ENCODE measurements around the gene MFRP. TPM values are rescaled to one million over a fixed set of nuclear protein-coding genes. Genes with fewer than 3 reads are reported as not detected.

The MFRP gene
- total and polyA plus RNA-seq, 7 experiments from 2014 or later = not detected

GRCh38 chr11:119317592-119318239 lies 28.8 kb downstream of the MFRP start:
- peaks cover 11 to 39% (median 30%) of the 10 kb centered on the region in 7 donors for H3K4me1 Mint-ChIP-seq
- no peak overlapping the region for H3K27ac Mint-ChIP-seq
- CTCF ChIA-PET = interaction anchor here (0.9 kb wide), 1 partner anchor 21 kb away, joined by 3 read pairs; no protein-coding TSS in a partner anchor
- H3K9me3 ChIP-seq (ENCODE audit: control insufficient read depth in 2 of 3, low read length in 3 of 3) = no peaks in the 10 kb centered on the region
- H3K27me3 Mint-ChIP-seq = peaks cover 5 to 45% (median 18%) of the 10 kb centered on the region in 5 donors
- no peak overlapping the region for H3K27ac ChIP-seq (ENCODE audit: low read depth, low read length)
- no peak overlapping the region for H3K4me3 ChIP-seq (ENCODE audit: low read length)
- POLR2A ChIA-PET = interaction anchor here (0.6 to 2.1 kb wide), 2 partner anchors 10 to 32 kb away, joined by 3 to 6 read pairs; no protein-coding TSS in a partner anchor
- DNase-seq (no peak), ATAC-seq (no peak)
- intact Hi-C loops (cut with micrococcal nuclease) = no loop called here
- H3K9me3 Mint-ChIP-seq = no peaks in the 10 kb centered on the region
- no peaks in the 10 kb centered on the region for H3K36me3 ChIP-seq (ENCODE audit: control insufficient read depth in 2 of 3, insufficient read depth in 3 of 3, low read length in 3 of 3)
- H3K4me3 Mint-ChIP-seq = peak overlapping the region in 5 of 10 donors; percentile 6 to 34 (median 23)
- peaks cover 10 to 21% of the 10 kb centered on the region in 2 donors for H3K4me1 ChIP-seq (ENCODE audit: control insufficient read depth in 2 of 2, insufficient read depth in 2 of 2, low read length in 2 of 2)
- H3K27me3 ChIP-seq (ENCODE audit: control insufficient read depth in 2 of 2, insufficient read depth in 2 of 2, low read length in 2 of 2) = peaks cover 0 to 6% of the 10 kb centered on the region in 2 donors
- H3K36me3 Mint-ChIP-seq = no peaks in the 10 kb centered on the region

GRCh38 chr11:119316729-119317591 lies 29.5 kb downstream of the MFRP start, which contains the start of gene MCAM:
Gene MCAM (minus strand): TSS chr11:119317130. CDS start chr11:119317101, 29 bp downstream.
- Mint-ChIP-seq H3K4me3 (peak within 1 kb of the TSS; percentile 56 to 83 (median 78)), H3K27ac (peak within 1 kb of the TSS in 1 of 9 donors; percentile 36), H3K27me3 (peaks cover 5 to 45% (median 18%) of the 10 kb centered on the region in 5 donors), H3K9me3 (no peaks in the 10 kb centered on the region), H3K4me1 (peaks cover 6 to 35% (median 26%) of the 10 kb centered on the region in 7 donors), H3K36me3 (no peaks in the 10 kb centered on the region)
- Histone ChIP-seq H3K27ac (ENCODE audit: low read depth, low read length) (no peak within 1 kb of the TSS), H3K9me3 (ENCODE audit: control insufficient read depth in 2 of 3, low read length in 3 of 3) (no peaks in the 10 kb centered on the region), H3K4me1 (ENCODE audit: control insufficient read depth in 2 of 2, insufficient read depth in 2 of 2, low read length in 2 of 2) (peaks cover 10 to 21% of the 10 kb centered on the region in 2 donors), H3K27me3 (ENCODE audit: control insufficient read depth in 2 of 2, insufficient read depth in 2 of 2, low read length in 2 of 2) (peaks cover 0 to 6% of the 10 kb centered on the region in 2 donors), H3K36me3 (ENCODE audit: control insufficient read depth in 2 of 3, insufficient read depth in 3 of 3, low read length in 3 of 3) (no peaks in the 10 kb centered on the region), H3K4me3 (ENCODE audit: low read length) (peak within 1 kb of the TSS; percentile 69)
- no peak for DNase-seq
- no peak for ATAC-seq
- ChIA-PET CTCF (interaction anchor here (1.3 to 1.4 kb wide), 2 partner anchors 10 to 121 kb away, joined by 4 read pairs; no protein-coding TSS in a partner anchor), POLR2A (interaction anchor here (0.6 to 2.1 kb wide), 3 partner anchors 9 to 31 kb away, joined by 3 to 6 read pairs (median 3); no protein-coding TSS in a partner anchor)
- intact Hi-C loops (cut with micrococcal nuclease) = no loop called here

DNA sequence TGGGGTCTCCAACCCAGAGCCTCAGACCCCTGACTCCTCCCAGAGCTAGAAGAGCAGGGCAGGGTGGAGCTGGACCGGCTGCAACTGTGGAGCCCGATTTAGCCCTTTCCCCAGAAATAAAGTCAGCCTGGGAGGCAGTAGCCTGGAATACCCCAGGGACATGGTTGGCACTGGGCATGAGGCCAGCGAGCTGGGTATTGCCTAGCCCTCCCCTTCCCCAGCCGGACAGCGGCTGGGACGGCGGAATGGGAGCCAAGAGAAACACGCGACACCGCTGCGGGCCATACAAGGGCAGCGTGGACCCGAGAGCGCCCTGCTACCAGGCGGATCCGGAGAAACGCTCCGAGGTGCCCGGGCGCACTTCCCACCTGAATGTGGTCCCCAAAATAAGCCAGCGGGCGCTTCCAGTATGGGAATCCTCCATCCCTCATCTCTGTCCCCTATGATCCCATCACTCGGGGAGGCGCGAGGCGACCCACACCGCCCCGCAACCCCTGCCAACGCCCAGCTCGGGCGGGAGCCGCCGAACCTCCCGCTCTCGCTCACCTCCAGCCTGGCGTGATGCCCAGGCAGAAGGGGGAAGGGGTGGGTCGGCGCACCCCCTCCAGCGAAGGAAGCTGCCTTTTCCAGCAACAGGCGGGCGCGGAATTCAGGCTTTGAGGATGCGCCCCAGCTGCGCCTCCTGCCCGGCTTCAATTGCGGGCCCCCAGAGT lies 30.3 kb downstream of the MFRP start:
- Histone ChIP-seq H3K36me3 (ENCODE audit: control insufficient read depth in 2 of 3, insufficient read depth in 3 of 3, low read length in 3 of 3) (no peaks in the 10 kb centered on the region), H3K9me3 (ENCODE audit: control insufficient read depth in 2 of 3, low read length in 3 of 3) (no peaks in the 10 kb centered on the region), H3K4me1 (ENCODE audit: control insufficient read depth in 2 of 2, insufficient read depth in 2 of 2, low read length in 2 of 2) (peaks cover 10 to 21% of the 10 kb centered on the region in 2 donors), H3K27me3 (ENCODE audit: control insufficient read depth in 2 of 2, insufficient read depth in 2 of 2, low read length in 2 of 2) (peaks cover 0 to 6% of the 10 kb centered on the region in 2 donors), H3K27ac (ENCODE audit: low read depth, low read length) (peak overlapping the region; percentile 28), H3K4me3 (ENCODE audit: low read length) (peak overlapping the region; percentile 69)
- intact Hi-C loops (cut with micrococcal nuclease) = no loop called here
- Mint-ChIP-seq H3K36me3 (no peaks in the 10 kb centered on the region), H3K4me3 (peak overlapping the region; percentile 62 to 83 (median 78)), H3K27ac (peak overlapping the region in 1 of 9 donors; percentile 36), H3K4me1 (peaks cover under 1 to 28% (median 19%) of the 10 kb centered on the region in 7 donors), H3K9me3 (no peaks in the 10 kb centered on the region), H3K27me3 (peaks cover 5 to 45% (median 18%) of the 10 kb centered on the region in 5 donors)
- DNase-seq (no peak), ATAC-seq (no peak)
- ChIA-PET CTCF (interaction anchor here (1.3 to 1.4 kb wide), 3 partner anchors 8 to 120 kb away, joined by 4 to 8 read pairs (median 4); no protein-coding TSS in a partner anchor), POLR2A (interaction anchor here (0.8 to 2.1 kb wide), 3 partner anchors 8 to 248 kb away, joined by 3 to 7 read pairs (median 6); partner anchors contain the start of gene VPS11)

DNA sequence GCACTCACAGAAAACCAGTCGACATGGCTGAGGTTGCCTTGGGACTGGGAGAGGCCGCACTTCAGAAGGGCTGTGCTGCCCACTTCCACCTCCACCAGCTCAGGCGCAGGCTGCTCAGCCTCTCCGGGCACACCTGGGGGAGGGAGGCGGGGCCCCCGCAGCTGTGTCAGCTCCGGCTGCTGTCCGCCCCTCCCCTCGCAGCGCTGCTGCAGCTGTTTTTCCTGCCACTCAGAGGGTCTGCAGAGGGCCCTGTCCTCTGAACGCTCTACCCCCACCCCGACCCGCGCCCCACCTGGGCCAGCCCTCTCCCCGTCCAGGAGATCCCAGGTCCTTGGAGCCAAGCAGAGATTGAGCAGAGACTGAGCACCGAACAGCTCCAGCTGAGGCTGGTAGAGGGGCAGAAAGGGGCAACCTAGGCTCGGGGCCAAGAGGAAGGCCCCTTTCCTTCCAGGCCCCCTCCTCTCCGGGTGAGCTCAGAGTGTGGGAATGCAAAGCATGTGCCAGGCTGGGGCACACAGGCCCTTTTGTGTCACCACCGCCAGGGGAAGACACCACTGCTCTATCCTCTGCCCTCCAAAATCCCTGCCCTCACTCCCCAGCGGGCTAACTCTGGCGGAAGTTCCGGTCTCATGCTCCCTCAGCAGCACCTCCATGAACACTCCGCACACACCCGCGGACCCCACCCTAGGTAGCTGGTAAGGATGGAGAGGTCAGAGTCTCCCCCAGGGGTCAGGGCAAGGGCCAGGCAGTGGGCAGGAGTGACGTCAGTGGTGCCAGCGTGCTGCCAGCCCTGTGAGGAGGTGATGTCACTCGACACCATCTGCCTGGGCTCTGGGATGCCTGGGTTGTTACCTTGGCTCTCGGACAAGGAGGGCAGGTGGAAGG lies 31.1 kb downstream of the MFRP start:
- peaks cover 0 to 6% of the 10 kb centered on the region in 2 donors for H3K27me3 ChIP-seq (ENCODE audit: control insufficient read depth in 2 of 2, insufficient read depth in 2 of 2, low read length in 2 of 2)
- peaks cover 0 to 4% (median 0%) of the 10 kb centered on the region in 3 experiments for H3K36me3 ChIP-seq (ENCODE audit: control insufficient read depth in 2 of 3, insufficient read depth in 3 of 3, low read length in 3 of 3)
- CTCF ChIA-PET = interaction anchor here (1.3 to 1.5 kb wide), 4 partner anchors 8 to 119 kb away, joined by 4 to 8 read pairs (median 4); no protein-coding TSS in a partner anchor
- intact Hi-C loops (cut with micrococcal nuclease) = loop anchor here in 1 of 2 donors (1.0 kb wide), 2 partner anchors 8 to 9 kb away; no protein-coding TSS in a partner anchor
- no peaks in the 10 kb centered on the region for H3K36me3 Mint-ChIP-seq
- H3K4me3 Mint-ChIP-seq = peak overlapping the region; percentile 62 to 83 (median 78)
- H3K27me3 Mint-ChIP-seq = peaks cover 5 to 45% (median 18%) of the 10 kb centered on the region in 5 donors
- ATAC-seq (peak; percentile 75), DNase-seq (peak in 6 of 9 donors; percentile 36 to 55 (median 52))
- H3K9me3 ChIP-seq (ENCODE audit: control insufficient read depth in 2 of 3, low read length in 3 of 3) = no peaks in the 10 kb centered on the region
- H3K9me3 Mint-ChIP-seq = no peaks in the 10 kb centered on the region
- peaks cover 0 to 28% (median 19%) of the 10 kb centered on the region in 7 donors for H3K4me1 Mint-ChIP-seq
- H3K4me1 ChIP-seq (ENCODE audit: control insufficient read depth in 2 of 2, insufficient read depth in 2 of 2, low read length in 2 of 2) = peaks cover 10 to 21% of the 10 kb centered on the region in 2 donors
- POLR2A ChIA-PET = interaction anchor here (1.1 to 1.8 kb wide), 3 partner anchors 9 to 248 kb away, joined by 3 to 8 read pairs (median 7); partner anchors contain the start of gene VPS11
- peak overlapping the region; percentile 69 for H3K4me3 ChIP-seq (ENCODE audit: low read length)
- peak overlapping the region; percentile 28 for H3K27ac ChIP-seq (ENCODE audit: low read depth, low read length)
- peak overlapping the region in 4 of 9 donors; percentile 8 to 65 (median 38) for H3K27ac Mint-ChIP-seq

DNA sequence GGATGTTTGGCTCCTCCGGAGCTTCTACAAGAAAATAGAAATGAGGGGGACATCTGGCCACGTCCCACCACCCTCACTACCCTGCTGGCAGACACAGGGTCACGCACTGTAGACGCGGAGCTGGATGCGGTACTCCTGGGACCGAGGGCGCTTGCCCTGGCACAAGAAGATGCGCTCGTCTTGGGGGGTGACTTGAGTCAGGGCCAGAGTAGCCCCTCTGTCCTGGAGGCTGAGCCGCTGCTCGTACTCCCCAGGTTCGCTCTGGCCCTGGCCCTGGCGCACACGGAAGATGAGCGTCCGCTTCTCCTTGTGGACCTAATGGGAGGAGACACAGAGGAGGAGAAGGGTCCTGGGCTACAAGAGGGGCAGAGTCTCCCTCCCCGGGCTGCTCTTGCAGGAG lies 31.8 kb downstream of the MFRP start:
- Histone ChIP-seq H3K27me3 (ENCODE audit: control insufficient read depth in 2 of 2, insufficient read depth in 2 of 2, low read length in 2 of 2) (peaks cover 0 to 6% of the 10 kb centered on the region in 2 donors), H3K36me3 (ENCODE audit: control insufficient read depth in 2 of 3, insufficient read depth in 3 of 3, low read length in 3 of 3) (peaks cover 0 to 4% (median 0%) of the 10 kb centered on the region in 3 experiments), H3K4me1 (ENCODE audit: control insufficient read depth in 2 of 2, insufficient read depth in 2 of 2, low read length in 2 of 2) (peaks cover 10 to 21% of the 10 kb centered on the region in 2 donors), H3K4me3 (ENCODE audit: low read length) (peak overlapping the region; percentile 69), H3K9me3 (ENCODE audit: control insufficient read depth in 2 of 3, low read length in 3 of 3) (no peaks in the 10 kb centered on the region), H3K27ac (ENCODE audit: low read depth, low read length) (no peak overlapping the region)
- Mint-ChIP-seq H3K27me3 (peaks cover 5 to 42% (median 15%) of the 10 kb centered on the region in 5 donors), H3K36me3 (peaks cover 0 to 2% (median 0%) of the 10 kb centered on the region in 5 donors), H3K27ac (peak overlapping the region in 1 of 9 donors; percentile 8), H3K9me3 (peaks cover 0 to 3% (median 0%) of the 10 kb centered on the region in 11 donors), H3K4me1 (peaks cover 0 to 24% (median 15%) of the 10 kb centered on the region in 7 donors), H3K4me3 (peak overlapping the region in 7 of 10 donors; percentile 25 to 83 (median 81))
- intact Hi-C loops (cut with micrococcal nuclease) = loop anchor here in 1 of 2 donors (1.0 kb wide), 2 partner anchors 8 to 9 kb away; no protein-coding TSS in a partner anchor
- POLR2A ChIA-PET = interaction anchor here (1.1 to 1.8 kb wide), 4 partner anchors 9 to 247 kb away, joined by 3 to 8 read pairs (median 6); partner anchors contain the start of gene VPS11
- CTCF ChIA-PET = interaction anchor here (1.1 to 1.5 kb wide), 3 partner anchors 9 to 110 kb away, joined by 4 to 8 read pairs (median 6); no protein-coding TSS in a partner anchor
- DNase-seq = no peak
- ATAC-seq = no peak
